ENCODE measurements around the gene MLC1.
A peak's percentile ranks its signal among the peaks of the same experiment; 100 is the strongest.

MLC1 gene

GRCh38 chr22:50111056-50111455 lies 25.8 kb upstream of the MLC1 start:
- H3K27me3 ChIP-seq (replicated peaks), result no peaks in the 10 kb centered on the region
- in situ Hi-C loops (cut with HindIII; ENCODE audit: low pct_ligation_motif_present, low sequenced_read_pairs), result no loop called here
- no peak overlapping the region for H3K4me3 ChIP-seq (ENCODE audit: low read depth, low read length)
- H3K36me3 ChIP-seq (replicated peaks), result no peaks in the 10 kb centered on the region
- no peak for TF ChIP-seq CTCF (IDR thresholded peaks at IDR 0.05; ENCODE audit: low read depth, low read length, missing control alignments)
- no peak overlapping the region for H3K27ac ChIP-seq
- DNase-seq, result no peak

- Histone ChIP-seq H3K27ac (no peak overlapping the region), H3K36me3 (replicated peaks) (no peaks in the 10 kb centered on the region), H3K4me3 (ENCODE audit: low read depth, low read length) (no peak overlapping the region), H3K27me3 (replicated peaks) (no peaks in the 10 kb centered on the region)
- in situ Hi-C loops (cut with HindIII; ENCODE audit: low pct_ligation_motif_present, low sequenced_read_pairs), result no loop called here
- no peak for TF ChIP-seq CTCF (IDR thresholded peaks at IDR 0.05; ENCODE audit: low read depth, low read length, missing control alignments)
- DNase-seq, result no peak
These were observed 22.3 kb upstream of the MLC1 start for GRCh38 chr22:50107529-50107928.

- TF ChIP-seq CTCF (IDR thresholded peaks at IDR 0.05; ENCODE audit: low read depth, low read length, missing control alignments), result no peak
- no peaks in the 10 kb centered on the region for H3K36me3 ChIP-seq (replicated peaks)
- H3K27ac ChIP-seq, result no peak overlapping the region
- peak; percentile 40 for DNase-seq
- no peak overlapping the region for H3K4me3 ChIP-seq (ENCODE audit: low read depth, low read length)
- no peaks in the 10 kb centered on the region for H3K27me3 ChIP-seq (replicated peaks)
- in situ Hi-C loops (cut with HindIII; ENCODE audit: low pct_ligation_motif_present, low sequenced_read_pairs), result no loop called here
These were observed 20.2 kb upstream of the MLC1 start for GRCh38 chr22:50105208-50106100.

- no peak for TF ChIP-seq CTCF (IDR thresholded peaks at IDR 0.05; ENCODE audit: low read depth, low read length, missing control alignments)
- no peak overlapping the region for H3K27ac ChIP-seq
- no peak for DNase-seq
- no peaks in the 10 kb centered on the region for H3K36me3 ChIP-seq (replicated peaks)
- in situ Hi-C loops (cut with HindIII; ENCODE audit: low pct_ligation_motif_present, low sequenced_read_pairs), result no loop called here
- H3K4me3 ChIP-seq (ENCODE audit: low read depth, low read length), result no peak overlapping the region
- no peaks in the 10 kb centered on the region for H3K27me3 ChIP-seq (replicated peaks)
These were observed 18.9 kb upstream of the MLC1 start for GRCh38 chr22:50104141-50104544.

GRCh38 chr22:50102946-50103345 lies 17.7 kb upstream of the MLC1 start:
- no peak for TF ChIP-seq CTCF (IDR thresholded peaks at IDR 0.05; ENCODE audit: low read depth, low read length, missing control alignments)
- Histone ChIP-seq H3K27me3 (replicated peaks) (no peaks in the 10 kb centered on the region), H3K27ac (no peak overlapping the region), H3K4me3 (ENCODE audit: low read depth, low read length) (no peak overlapping the region), H3K36me3 (replicated peaks) (no peaks in the 10 kb centered on the region)
- DNase-seq, result no peak
- in situ Hi-C loops (cut with HindIII; ENCODE audit: low pct_ligation_motif_present, low sequenced_read_pairs), result no loop called here
